ENCODE measurements around the gene TRAPPC14.

The TRAPPC14 gene

DNA sequence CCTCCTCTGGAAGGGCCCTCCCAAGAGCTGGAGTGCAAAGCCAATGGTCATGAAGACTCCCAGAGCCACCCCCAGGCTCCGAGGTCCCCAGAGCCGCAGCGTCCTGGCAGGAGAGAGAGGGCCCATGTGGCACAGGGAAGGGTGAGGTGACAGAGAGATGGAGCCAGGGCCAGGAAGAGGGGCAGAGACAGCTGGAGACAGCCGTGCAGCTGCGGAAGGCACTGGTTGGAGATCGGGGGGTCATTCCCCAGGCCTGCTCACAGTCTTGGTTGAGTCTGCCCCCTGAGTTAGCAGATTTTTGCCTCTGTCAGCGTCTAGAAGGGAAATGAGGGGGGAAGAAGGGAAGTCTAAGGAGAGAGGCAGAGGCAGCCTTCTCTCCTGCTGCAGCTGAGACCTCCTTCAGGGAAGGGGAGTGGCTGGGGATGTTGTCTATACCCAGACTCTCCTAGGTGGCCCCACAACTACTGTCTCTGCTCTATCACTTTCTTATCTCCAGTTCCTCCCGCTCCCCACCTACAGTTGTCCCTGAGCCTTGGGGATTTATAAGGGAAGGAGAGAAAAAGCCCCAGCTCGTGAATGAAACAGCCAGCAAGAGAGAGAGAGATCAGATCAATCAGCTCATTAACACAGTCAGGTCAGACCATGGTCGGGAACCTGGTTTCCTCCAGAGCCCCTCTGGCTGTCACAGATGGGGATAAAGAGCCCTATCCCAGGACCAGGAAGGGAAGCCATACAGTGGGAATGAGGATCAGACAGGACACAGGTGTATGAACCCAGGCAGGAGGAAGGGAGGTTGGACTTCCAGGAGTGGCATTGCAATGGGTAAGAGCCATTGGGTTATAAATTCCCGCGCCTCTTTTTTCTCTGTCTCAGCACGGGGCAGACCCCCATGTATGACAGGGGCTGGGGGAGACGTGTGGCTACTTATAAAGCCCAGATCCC lies 8.7 kb upstream of the TRAPPC14 start:
- H3K4me3 ChIP-seq (ENCODE audit: low read depth, low read length), result no peak overlapping the region; the same call in 1 of the 2 replicates
- peaks cover 21% of the 10 kb centered on the region for H3K27me3 ChIP-seq
- peaks cover 5% of the 10 kb centered on the region for H3K4me1 ChIP-seq
- H3K36me3 ChIP-seq, result no peaks in the 10 kb centered on the region
- TF ChIP-seq, protein P1, sequence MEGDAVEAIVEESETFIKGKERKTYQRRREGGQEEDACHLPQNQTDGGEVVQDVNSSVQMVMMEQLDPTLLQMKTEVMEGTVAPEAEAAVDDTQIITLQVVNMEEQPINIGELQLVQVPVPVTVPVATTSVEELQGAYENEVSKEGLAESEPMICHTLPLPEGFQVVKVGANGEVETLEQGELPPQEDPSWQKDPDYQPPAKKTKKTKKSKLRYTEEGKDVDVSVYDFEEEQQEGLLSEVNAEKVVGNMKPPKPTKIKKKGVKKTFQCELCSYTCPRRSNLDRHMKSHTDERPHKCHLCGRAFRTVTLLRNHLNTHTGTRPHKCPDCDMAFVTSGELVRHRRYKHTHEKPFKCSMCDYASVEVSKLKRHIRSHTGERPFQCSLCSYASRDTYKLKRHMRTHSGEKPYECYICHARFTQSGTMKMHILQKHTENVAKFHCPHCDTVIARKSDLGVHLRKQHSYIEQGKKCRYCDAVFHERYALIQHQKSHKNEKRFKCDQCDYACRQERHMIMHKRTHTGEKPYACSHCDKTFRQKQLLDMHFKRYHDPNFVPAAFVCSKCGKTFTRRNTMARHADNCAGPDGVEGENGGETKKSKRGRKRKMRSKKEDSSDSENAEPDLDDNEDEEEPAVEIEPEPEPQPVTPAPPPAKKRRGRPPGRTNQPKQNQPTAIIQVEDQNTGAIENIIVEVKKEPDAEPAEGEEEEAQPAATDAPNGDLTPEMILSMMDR (IDR thresholded peaks at IDR 0.05; ENCODE audit: low read depth, low read length), result no peak
- H3K9me3 ChIP-seq, result no peaks in the 10 kb centered on the region
- no peak for DNase-seq

DNA sequence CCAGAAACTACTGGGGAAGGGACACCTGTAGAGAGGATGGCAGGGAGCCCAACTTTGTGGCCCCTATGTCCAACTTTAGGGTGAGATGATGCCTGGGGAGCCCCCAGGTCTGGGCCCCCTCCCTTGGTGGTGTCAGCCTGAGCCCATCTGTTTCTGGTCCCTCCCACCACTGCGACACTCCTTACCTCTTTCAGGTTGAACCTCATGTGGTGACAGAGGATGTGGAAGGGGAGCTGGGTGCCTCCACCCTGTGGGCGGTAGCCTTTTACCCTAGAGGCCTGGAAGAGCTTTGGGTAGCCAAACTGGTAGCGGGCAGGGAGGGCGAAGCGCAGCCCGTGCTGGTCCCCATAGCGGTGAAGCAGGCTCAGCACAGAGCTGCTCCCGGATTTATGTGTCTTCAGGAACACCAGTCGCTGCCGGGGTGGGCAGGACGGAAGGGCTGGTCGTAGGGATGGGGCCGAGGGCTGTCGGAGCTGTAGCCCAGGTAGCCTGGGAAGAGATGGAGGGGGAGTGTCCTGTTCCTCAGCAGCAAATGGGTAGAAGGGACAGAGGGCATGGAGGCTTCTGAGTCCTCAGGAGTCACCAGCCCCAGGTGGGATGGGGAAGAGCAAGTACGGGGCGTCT lies 7.9 kb upstream of the TRAPPC14 start:
- Histone ChIP-seq H3K9me3 (no peaks in the 10 kb centered on the region), H3K27me3 (peaks cover 21% of the 10 kb centered on the region), H3K4me1 (peaks cover 5% of the 10 kb centered on the region), H3K4me3 (ENCODE audit: low read depth, low read length) (no peak overlapping the region), H3K36me3 (no peaks in the 10 kb centered on the region)
- no peak for DNase-seq
- TF ChIP-seq, protein P1 (IDR thresholded peaks at IDR 0.05; ENCODE audit: low read depth, low read length), result no peak

DNA sequence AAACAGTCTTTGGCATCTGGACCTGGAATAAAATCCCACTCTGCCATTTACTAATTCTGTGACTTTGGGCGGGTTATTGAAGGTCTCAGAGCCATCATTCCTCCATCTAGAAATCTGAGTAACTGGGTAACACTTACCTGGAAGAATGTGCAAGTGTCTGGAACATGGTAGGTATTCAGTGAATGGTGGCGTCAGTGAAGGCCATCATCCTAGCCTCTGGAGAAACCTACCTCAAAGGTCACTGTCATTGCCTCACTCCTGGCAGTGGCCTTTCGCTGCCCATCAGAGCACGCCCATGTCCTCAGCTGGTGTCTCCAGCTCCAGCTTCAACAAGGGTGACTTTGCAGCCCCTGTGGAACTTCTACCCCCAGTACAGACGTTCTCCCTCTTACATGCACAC lies 5.3 kb upstream of the TRAPPC14 start:
- H3K27me3 ChIP-seq, result peaks cover 21% of the 10 kb centered on the region
- H3K4me1 ChIP-seq, result peaks cover 5% of the 10 kb centered on the region
- no peak overlapping the region for H3K4me3 ChIP-seq (ENCODE audit: low read depth, low read length)
- no peak for DNase-seq
- H3K36me3 ChIP-seq, result no peaks in the 10 kb centered on the region
- TF ChIP-seq, protein P1 (IDR thresholded peaks at IDR 0.05; ENCODE audit: low read depth, low read length), result no peak
- no peaks in the 10 kb centered on the region for H3K9me3 ChIP-seq

DNA sequence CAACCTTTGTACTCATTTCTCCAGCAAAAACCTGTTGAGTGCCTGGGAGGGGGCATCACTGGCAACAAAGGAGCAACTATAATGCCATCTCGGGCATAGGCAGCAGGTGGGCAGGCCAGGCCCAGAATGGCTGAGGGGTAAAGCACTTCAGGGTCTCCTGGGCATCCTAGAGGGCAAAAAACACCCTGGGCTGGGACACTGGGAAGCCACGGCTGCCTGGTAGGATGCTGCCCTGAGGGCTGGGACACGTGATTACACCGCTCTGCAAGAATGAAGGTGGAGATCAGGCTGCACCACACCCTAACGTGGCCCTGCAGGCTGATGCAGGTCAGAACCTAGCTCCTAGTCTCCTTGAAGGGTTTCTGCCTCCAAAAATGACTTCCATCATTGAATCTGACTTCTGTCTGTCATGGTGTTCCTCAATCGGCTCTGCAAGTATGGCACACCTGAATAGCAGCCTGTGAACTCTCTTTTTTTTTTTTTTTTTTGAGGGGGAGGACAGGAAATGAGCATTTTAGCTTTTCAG lies 4.5 kb upstream of the TRAPPC14 start:
- H3K4me1 ChIP-seq, result peaks cover 5% of the 10 kb centered on the region
- DNase-seq, result no peak
- TF ChIP-seq, protein P1 (IDR thresholded peaks at IDR 0.05; ENCODE audit: low read depth, low read length), result no peak
- peaks cover 20% of the 10 kb centered on the region for H3K27me3 ChIP-seq
- no peaks in the 10 kb centered on the region for H3K9me3 ChIP-seq
- H3K4me3 ChIP-seq (ENCODE audit: low read depth, low read length), result no peak overlapping the region
- H3K36me3 ChIP-seq, result no peaks in the 10 kb centered on the region

DNA sequence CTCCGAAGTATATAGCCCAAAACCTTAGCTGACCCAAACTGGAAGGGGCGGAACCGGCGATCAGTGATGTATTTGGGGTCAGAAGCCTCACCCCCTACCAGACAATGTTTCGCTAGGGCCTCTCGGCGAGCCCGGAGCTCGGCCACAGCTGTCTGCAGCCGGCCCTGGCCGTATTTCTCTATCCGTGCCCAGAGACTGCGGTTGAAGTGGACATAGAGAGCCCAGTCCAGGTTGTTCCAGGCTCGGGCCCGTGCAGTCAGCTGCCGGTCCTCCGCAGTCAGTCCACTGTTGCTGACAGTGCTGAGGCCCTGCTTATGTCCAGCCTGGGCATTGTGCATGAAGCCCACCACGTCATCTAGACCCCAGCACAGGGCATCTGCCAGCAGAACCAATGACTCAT lies 1.5 kb upstream of the TRAPPC14 start:
- TF ChIP-seq, protein P1 (IDR thresholded peaks at IDR 0.05; ENCODE audit: low read depth, low read length), result no peak
- H3K4me1 ChIP-seq, result peaks cover 2% of the 10 kb centered on the region; the same call in 1 of the 2 replicates
- no peak for DNase-seq

More for the DNA sequence above, 1.5 kb upstream of the TRAPPC14 start:
- Histone ChIP-seq H3K36me3 (peaks cover 18% of the 10 kb centered on the region), H3K27me3 (no peaks in the 10 kb centered on the region; the same call in 1 of the 2 replicates), H3K9me3 (no peaks in the 10 kb centered on the region), H3K4me3 (ENCODE audit: low read depth, low read length) (no peak overlapping the region)
